HCT116 (cell line): ENCODE results near the gene FAM20C. TPM values are rescaled to one million over a fixed set of nuclear protein-coding genes. Genes with fewer than 3 reads are reported as not detected.
"Not testable (repeated sequence)": the region's sequence is repeated elsewhere in the genome, so short reads cannot be mapped to it uniquely, and the experiment has no call there.

Source experiments
- ATAC-seq: fragments of 200-7000 bp; cut with Tn5 transposase; 2 replicates; pipeline ENCODE4 v1.9.1; 2020; ENCODE audit warnings: mild to moderate bottlenecking, moderate library complexity
- BruUV-seq: library from RNA; stranded (reverse); fragments of 400-500 nt; replicated peaks from 2 replicates; lab custom pipeline; 2021; lab: Mats Ljungman, UMichigan
- CTCF ChIA-PET: fragments of 300-600 bp; sonication (Branson Sonifier 250); formaldehyde crosslinking; loops from one replicate; lab custom pipeline; 2021; ENCODE audit warnings: antibody characterized with exemption; lab: Charles Lee
- POLR2A ChIA-PET: fragments of 300-600, 350-600 bp; sonication (Branson Sonifier 250); formaldehyde crosslinking; loops from one replicate; lab custom pipeline; 2021; ENCODE audit warnings: antibody characterized with exemption; lab: Charles Lee
- RAD21 ChIA-PET, 2 experiments: fragments of 300-600 bp; sonication (Branson Sonifier 250); formaldehyde crosslinking; loops; one replicate each; lab custom pipeline; 2023; ENCODE audit warnings: low total read pairs in 2 of 2; ENCODE audit not compliant: uncharacterized antibody in 2 of 2, unreplicated experiment in 2 of 2, low non-redundant PET in 1 of 2; lab: Charles Lee
- DNase-seq: peaks from one replicate; pipeline ENCODE4 v3.0.0-alpha.2; 2010; ENCODE audit warnings: low read depth, low spot score
- H2AFZ ChIP-seq: fragments of 200-600 bp; shearing (Covaris generic), sonication (generic); 2 replicates; pipeline ENCODE4 v1.6.1; 2017; ENCODE audit warnings: low read depth, mixed run types, mixed read lengths, antibody characterized with exemption, low read length; ENCODE audit not compliant: poor library complexity, severe bottlenecking
- H3K27ac ChIP-seq: 2 replicates; pipeline ENCODE4 v1.5.1; 2012; ENCODE audit warnings: low read depth, low read length
- H3K27me3 ChIP-seq: fragments of 200-600 bp; sonication (generic); 2 replicates; pipeline ENCODE4 v1.6.1; 2016; ENCODE audit warnings: mixed run types, low read length, mixed read lengths; ENCODE audit not compliant: insufficient read depth
- H3K36me3 ChIP-seq, 2 experiments: fragments of 200-500 bp in 1 of 2; fragments of 200-600 bp in 1 of 2; sonication (Bioruptor generic) in 1 of 2; sonication (generic) in 1 of 2; 2 replicates each; pipeline versions ENCODE4 v1.5.1 to v1.6.1; 2014 to 2016; ENCODE audit warnings: low read length in 2 of 2, inconsistent platforms in 1 of 2, mixed read lengths in 1 of 2, mixed run types in 1 of 2; ENCODE audit not compliant: insufficient read depth in 2 of 2, control insufficient read depth in 1 of 2
- H3K4me1 ChIP-seq, 2 experiments: fragments of 200-600 bp in 1 of 2; sonication (generic) in 1 of 2; 2 replicates each; pipeline versions ENCODE4 v1.5.1 to v1.6.1; 2012 to 2017; ENCODE audit warnings: low read length in 2 of 2, inconsistent platforms in 1 of 2, mild to moderate bottlenecking in 1 of 2, mixed read lengths in 1 of 2, mixed run types in 1 of 2, moderate library complexity in 1 of 2; ENCODE audit not compliant: insufficient read depth in 2 of 2, control insufficient read depth in 1 of 2
- H3K4me2 ChIP-seq: fragments of 200-600 bp; sonication (generic); 2 replicates; pipeline ENCODE4 v1.6.1; 2017; ENCODE audit warnings: mixed run types, low read length, mixed read lengths
- H3K4me3 ChIP-seq, 2 experiments: fragments of 200-600 bp in 1 of 2; sonication (generic) in 1 of 2; replicated peaks in 1 of 2; 2 replicates each; pipeline ENCODE4 v1.5.1; 2011 to 2016; ENCODE audit warnings: low read length in 2 of 2, control low read depth in 1 of 2, low read depth in 1 of 2, mild to moderate bottlenecking in 1 of 2, mixed read lengths in 1 of 2, mixed run types in 1 of 2
- H3K79me2 ChIP-seq: fragments of 200-600 bp; sonication (generic); 2 replicates; pipeline ENCODE4 v1.6.1; 2017; ENCODE audit warnings: mild to moderate bottlenecking, mixed run types, low read length, moderate library complexity, mixed read lengths; ENCODE audit not compliant: insufficient read depth
- H3K9ac ChIP-seq: fragments of 200-600 bp; sonication (generic); 2 replicates; pipeline ENCODE4 v1.6.1; 2016; ENCODE audit warnings: low read length, mixed read lengths
- H3K9me2 ChIP-seq: fragments of 200-600 bp; sonication (generic), shearing (Covaris generic); 2 replicates; pipeline ENCODE4 v1.6.1; 2017; ENCODE audit warnings: mixed run types, mild to moderate bottlenecking, moderate library complexity; ENCODE audit not compliant: insufficient read depth
- H3K9me3 ChIP-seq, 2 experiments: fragments of 200-500 bp in 1 of 2; fragments of 200-600 bp in 1 of 2; sonication (Bioruptor generic) in 1 of 2; sonication (generic) in 1 of 2; 2 replicates each; pipeline ENCODE4 v1.6.1; 2014 to 2017; ENCODE audit warnings: low read length in 2 of 2, mixed read lengths in 2 of 2, inconsistent platforms in 1 of 2, low read depth in 1 of 2, mild to moderate bottlenecking in 1 of 2, mixed run types in 1 of 2, moderate library complexity in 1 of 2; ENCODE audit not compliant: control insufficient read depth in 1 of 2, insufficient read depth in 1 of 2
- H4K20me1 ChIP-seq: fragments of 200-600 bp; sonication (generic), shearing (Covaris generic); 2 replicates; pipeline ENCODE4 v1.6.1; 2017; ENCODE audit warnings: mixed run types, mild to moderate bottlenecking, moderate library complexity; ENCODE audit not compliant: insufficient read depth
- CBX3 ChIP-seq: IDR thresholded peaks from 2 replicates; pipeline ENCODE4 v1.6.1; 2012; ENCODE audit warnings: low read depth
- EGR1 ChIP-seq: IDR thresholded peaks from 2 replicates; pipeline ENCODE4 v1.6.1; 2012; ENCODE audit warnings: low read depth
- ELF1 ChIP-seq: IDR thresholded peaks from 2 replicates; pipeline ENCODE4 v1.6.1; 2012; ENCODE audit warnings: low read depth, borderline replicate concordance
- EZH2phosphoT487 ChIP-seq: fragments of 200-600 bp; IDR thresholded peaks from 2 replicates; pipeline ENCODE4 v1.6.1; 2018; ENCODE audit warnings: antibody characterized with exemption, borderline replicate concordance
- POLR2A ChIP-seq: IDR thresholded peaks from 2 replicates; pipeline ENCODE4 v1.7.0; 2011; ENCODE audit warnings: borderline replicate concordance; ENCODE audit not compliant: insufficient read depth, insufficient read length; ENCODE audit errors: extremely low read depth
- POLR2AphosphoS5 ChIP-seq: IDR thresholded peaks from 2 replicates; pipeline ENCODE4 v1.6.1; 2011; ENCODE audit warnings: mild to moderate bottlenecking, low read depth, low read length, moderate library complexity
- RAD21 ChIP-seq: IDR thresholded peaks from 2 replicates; pipeline ENCODE4 v1.6.1; 2012; ENCODE audit warnings: low read depth, mild to moderate bottlenecking
- SRF ChIP-seq: IDR thresholded peaks from 2 replicates; pipeline ENCODE4 v1.6.1; 2012; ENCODE audit warnings: low read depth
- ZBTB33 ChIP-seq: IDR thresholded peaks from 2 replicates; pipeline ENCODE4 v1.6.1; 2011; ENCODE audit warnings: mild to moderate bottlenecking, low read length, moderate library complexity; ENCODE audit not compliant: insufficient replicate concordance; ENCODE audit errors: extremely low read depth
- ZFX ChIP-seq: fragments of 450-650 bp; IDR thresholded peaks from 2 replicates; pipeline ENCODE4 v1.6.1; 2017
- ZNF274 ChIP-seq: fragments of 200-500 bp; sonication (Bioruptor generic); IDR thresholded peaks from 2 replicates; pipeline ENCODE4 v1.6.1; 2014; ENCODE audit warnings: mild to moderate bottlenecking, low read depth, low read length, inconsistent platforms
- intact Hi-C: fragments of 100-400 bp; cut with micrococcal nuclease; formaldehyde crosslinking; loops from 2 replicates; pipeline ENCODE4 v1.10.0; 2022
- total RNA-seq: library from RNA; stranded (reverse); gene quantifications from one replicate; pipeline ENCODE4 v1.2.1, GENCODE V29; 2021; ENCODE audit not compliant: unreplicated experiment
- TF ChIP-seq, protein P1 (sequence below), 3 experiments: fragments of 200-600 bp in 1 of 3; sonication (generic) in 1 of 3; IDR thresholded peaks in 2 of 3; conservative IDR thresholded peaks in 1 of 3; 2 replicates each; pipeline ENCODE4 v1.5.1; 2012 to 2017; ENCODE audit warnings: low read depth in 2 of 3, low read length in 2 of 3, antibody characterized with exemption in 1 of 3, borderline replicate concordance in 1 of 3, control low read depth in 1 of 3, mild to moderate bottlenecking in 1 of 3, mixed read lengths in 1 of 3, mixed run types in 1 of 3, moderate library complexity in 1 of 3; ENCODE audit not compliant: insufficient read depth in 1 of 3
- TF ChIP-seq, protein P2 (sequence below): IDR thresholded peaks from 2 replicates; pipeline ENCODE4 v1.6.1; 2012
- TF ChIP-seq, protein P3 (sequence below): IDR thresholded peaks from 2 replicates; pipeline ENCODE4 v1.6.1; 2012

The FAM20C gene
- total RNA-seq, 1 experiment from 2014 or later = 27.1 TPM

GRCh38 chr7:296373-296945 is 104.1 kb downstream of the FAM20C start:
- Histone ChIP-seq H4K20me1 (no peaks in the 10 kb centered on the region), H3K27ac (no peak overlapping the region), H3K4me1 (no peaks in the 10 kb centered on the region), H3K4me2 (no peak overlapping the region), H3K4me3 (no peak overlapping the region), H3K79me2 (no peaks in the 10 kb centered on the region), H3K9me3 (no peaks in the 10 kb centered on the region), H3K9me2 (no peaks in the 10 kb centered on the region), H2AFZ (no peak overlapping the region), H3K27me3 (no peaks in the 10 kb centered on the region), H3K9ac (no peak overlapping the region), H3K36me3 (no peaks in the 10 kb centered on the region)
- RAD21 ChIA-PET = no interaction called here
- TF ChIP-seq ZFX = no peak
- TF ChIP-seq CBX3 = no peak
- TF ChIP-seq, protein P1, sequence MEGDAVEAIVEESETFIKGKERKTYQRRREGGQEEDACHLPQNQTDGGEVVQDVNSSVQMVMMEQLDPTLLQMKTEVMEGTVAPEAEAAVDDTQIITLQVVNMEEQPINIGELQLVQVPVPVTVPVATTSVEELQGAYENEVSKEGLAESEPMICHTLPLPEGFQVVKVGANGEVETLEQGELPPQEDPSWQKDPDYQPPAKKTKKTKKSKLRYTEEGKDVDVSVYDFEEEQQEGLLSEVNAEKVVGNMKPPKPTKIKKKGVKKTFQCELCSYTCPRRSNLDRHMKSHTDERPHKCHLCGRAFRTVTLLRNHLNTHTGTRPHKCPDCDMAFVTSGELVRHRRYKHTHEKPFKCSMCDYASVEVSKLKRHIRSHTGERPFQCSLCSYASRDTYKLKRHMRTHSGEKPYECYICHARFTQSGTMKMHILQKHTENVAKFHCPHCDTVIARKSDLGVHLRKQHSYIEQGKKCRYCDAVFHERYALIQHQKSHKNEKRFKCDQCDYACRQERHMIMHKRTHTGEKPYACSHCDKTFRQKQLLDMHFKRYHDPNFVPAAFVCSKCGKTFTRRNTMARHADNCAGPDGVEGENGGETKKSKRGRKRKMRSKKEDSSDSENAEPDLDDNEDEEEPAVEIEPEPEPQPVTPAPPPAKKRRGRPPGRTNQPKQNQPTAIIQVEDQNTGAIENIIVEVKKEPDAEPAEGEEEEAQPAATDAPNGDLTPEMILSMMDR (IDR thresholded peaks at IDR 0.05 in 2 of 3, conservative IDR thresholded peaks at IDR 0.05 in 1 of 3; ENCODE audit: borderline replicate concordance in 1 of 3, insufficient read depth in 1 of 3, low read depth in 2 of 3, low read length in 2 of 3) = no peak
- no peak for TF ChIP-seq ZBTB33
- TF ChIP-seq, protein P2, sequence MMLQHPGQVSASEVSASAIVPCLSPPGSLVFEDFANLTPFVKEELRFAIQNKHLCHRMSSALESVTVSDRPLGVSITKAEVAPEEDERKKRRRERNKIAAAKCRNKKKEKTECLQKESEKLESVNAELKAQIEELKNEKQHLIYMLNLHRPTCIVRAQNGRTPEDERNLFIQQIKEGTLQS = no peak
- TF ChIP-seq ELF1 = no peak
- TF ChIP-seq EZH2phosphoT487 = no peak
- TF ChIP-seq, protein P3, sequence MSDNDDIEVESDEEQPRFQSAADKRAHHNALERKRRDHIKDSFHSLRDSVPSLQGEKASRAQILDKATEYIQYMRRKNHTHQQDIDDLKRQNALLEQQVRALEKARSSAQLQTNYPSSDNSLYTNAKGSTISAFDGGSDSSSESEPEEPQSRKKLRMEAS = no peak
- TF ChIP-seq ZNF274 = no peak
- no peak for TF ChIP-seq POLR2A
- no peak for TF ChIP-seq EGR1
- TF ChIP-seq RAD21 = no peak
- TF ChIP-seq POLR2AphosphoS5 = no peak
- TF ChIP-seq SRF = no peak
- ATAC-seq (no peak), DNase-seq (no peak)
- BruUV-seq = no TSS peak
- intact Hi-C loops = no loop called here
- CTCF ChIA-PET = no interaction called here
- POLR2A ChIA-PET = interaction anchor here (0.6 kb wide), 1 partner anchor 13 kb away, joined by 5 read pairs; no protein-coding TSS in a partner anchor

GRCh38 chr7:297141-297540 is 104.8 kb downstream of the FAM20C start:
- RAD21 ChIA-PET, CTCF ChIA-PET, H3K4me1 ChIP-seq, H3K4me2 ChIP-seq, H4K20me1 ChIP-seq, POLR2A ChIA-PET, H3K27me3 ChIP-seq, DNase-seq, H3K79me2 ChIP-seq, H3K9me3 ChIP-seq, BruUV-seq, ATAC-seq, H2AFZ ChIP-seq, H3K9ac ChIP-seq, H3K4me3 ChIP-seq, H3K9me2 ChIP-seq, H3K27ac ChIP-seq, H3K36me3 ChIP-seq, intact Hi-C loops: not testable (repeated sequence)
